SK-N-SH (cell line): ENCODE data around the gene ANKFN1.
"Not testable (repeated sequence)": the region's sequence is repeated elsewhere in the genome, so short reads cannot be mapped to it uniquely, and the experiment has no call there.

Experiments
- EP300 ChIP-seq, 2 experiments: IDR thresholded peaks; 2 replicates each; pipeline versions ENCODE4 v1.4.0 to v1.6.1; 2012; ENCODE audit warnings: borderline replicate concordance in 1 of 2, low read depth in 1 of 2, low read length in 1 of 2
- NRF1 ChIP-seq: IDR thresholded peaks from 2 replicates; pipeline ENCODE4 v1.6.1; 2012; ENCODE audit warnings: low read depth, mild to moderate bottlenecking, low read length
- PBX3 ChIP-seq: IDR thresholded peaks from 2 replicates; pipeline ENCODE4; 2012
- RFX5 ChIP-seq: IDR thresholded peaks from 2 replicates; pipeline ENCODE4 v1.6.1; 2012; ENCODE audit warnings: mild to moderate bottlenecking, improper control_type of control experiment, low read length
- SIN3A ChIP-seq: IDR thresholded peaks from 2 replicates; pipeline ENCODE4 v1.6.1; 2012; ENCODE audit warnings: low read depth, mild to moderate bottlenecking, low read length, moderate library complexity, borderline replicate concordance
- SMC3 ChIP-seq: IDR thresholded peaks from 2 replicates; pipeline ENCODE4 v1.6.1; 2012; ENCODE audit warnings: low read depth, low read length, improper control_type of control experiment
- USF2 ChIP-seq: fragments of 150-350 bp; IDR thresholded peaks from 2 replicates; pipeline ENCODE4 v1.6.1; 2017; ENCODE audit warnings: antibody characterized with exemption, low read length, low read depth, borderline replicate concordance
- TF ChIP-seq, protein P1 (sequence below): fragments of 200-600 bp; sonication (generic); IDR thresholded peaks from 2 replicates; pipeline ENCODE4 v1.6.1; 2017; ENCODE audit warnings: antibody characterized with exemption, mild to moderate bottlenecking, moderate library complexity

DNA sequence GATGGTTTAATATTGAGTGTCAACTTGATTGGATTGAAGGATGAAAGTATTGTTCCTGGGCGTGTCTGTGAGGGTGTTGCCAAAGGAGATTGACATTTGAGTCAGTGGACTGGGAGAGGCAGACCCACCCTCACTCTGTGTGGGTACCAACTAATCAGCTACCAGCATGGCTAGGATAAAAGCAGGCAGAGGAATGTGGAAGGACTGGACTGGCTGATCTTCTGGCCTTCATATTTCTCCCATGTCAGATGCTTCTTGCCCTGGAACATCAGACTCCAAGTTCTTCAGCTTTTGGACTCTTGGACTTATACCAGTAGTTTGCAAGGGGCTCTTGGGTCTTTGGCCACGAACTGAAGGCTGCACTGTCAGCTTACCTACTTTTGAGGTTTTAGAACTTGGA is 259.1 kb downstream of the ANKFN1 start:
- not testable (repeated sequence) for TF ChIP-seq SMC3; SIN3A; RFX5; NRF1; USF2; EP300 (IDR thresholded peaks at IDR 0.05; ENCODE audit: borderline replicate concordance in 1 of 2, low read depth in 1 of 2, low read length in 1 of 2); PBX3
- TF ChIP-seq, protein P1, sequence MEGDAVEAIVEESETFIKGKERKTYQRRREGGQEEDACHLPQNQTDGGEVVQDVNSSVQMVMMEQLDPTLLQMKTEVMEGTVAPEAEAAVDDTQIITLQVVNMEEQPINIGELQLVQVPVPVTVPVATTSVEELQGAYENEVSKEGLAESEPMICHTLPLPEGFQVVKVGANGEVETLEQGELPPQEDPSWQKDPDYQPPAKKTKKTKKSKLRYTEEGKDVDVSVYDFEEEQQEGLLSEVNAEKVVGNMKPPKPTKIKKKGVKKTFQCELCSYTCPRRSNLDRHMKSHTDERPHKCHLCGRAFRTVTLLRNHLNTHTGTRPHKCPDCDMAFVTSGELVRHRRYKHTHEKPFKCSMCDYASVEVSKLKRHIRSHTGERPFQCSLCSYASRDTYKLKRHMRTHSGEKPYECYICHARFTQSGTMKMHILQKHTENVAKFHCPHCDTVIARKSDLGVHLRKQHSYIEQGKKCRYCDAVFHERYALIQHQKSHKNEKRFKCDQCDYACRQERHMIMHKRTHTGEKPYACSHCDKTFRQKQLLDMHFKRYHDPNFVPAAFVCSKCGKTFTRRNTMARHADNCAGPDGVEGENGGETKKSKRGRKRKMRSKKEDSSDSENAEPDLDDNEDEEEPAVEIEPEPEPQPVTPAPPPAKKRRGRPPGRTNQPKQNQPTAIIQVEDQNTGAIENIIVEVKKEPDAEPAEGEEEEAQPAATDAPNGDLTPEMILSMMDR, result not testable (repeated sequence)
